GM18909 (cell line): ENCODE measurements around the gene ZACN.

ENCODE experiments used
- ATAC-seq: cut with Tn5 transposase; IDR thresholded peaks from one replicate; pipeline ENCODE4 v1.9.1; 2021; ENCODE audit warnings: mild to moderate bottlenecking; ENCODE audit not compliant: unreplicated experiment, poor library complexity

The ZACN gene

DNA sequence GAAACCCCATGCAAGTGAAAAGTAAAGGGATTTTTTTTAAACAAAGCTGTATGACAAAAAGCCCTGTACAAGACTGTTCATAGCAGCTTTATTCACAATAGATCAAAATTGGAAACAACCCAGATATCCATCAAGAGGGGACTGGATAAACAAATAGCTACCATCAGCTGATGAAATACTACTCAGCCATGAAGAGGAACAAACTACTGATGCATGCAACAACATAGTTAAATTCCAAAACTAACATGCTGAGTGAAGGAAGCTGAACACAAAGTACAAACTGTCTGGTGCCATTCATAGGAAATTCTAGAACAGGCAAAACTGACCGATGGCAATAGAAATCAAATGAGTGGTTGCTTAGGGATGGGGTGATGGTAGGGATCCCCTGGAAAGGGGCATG, 46.9 kb downstream of the ZACN start:
- ATAC-seq: no peak

DNA sequence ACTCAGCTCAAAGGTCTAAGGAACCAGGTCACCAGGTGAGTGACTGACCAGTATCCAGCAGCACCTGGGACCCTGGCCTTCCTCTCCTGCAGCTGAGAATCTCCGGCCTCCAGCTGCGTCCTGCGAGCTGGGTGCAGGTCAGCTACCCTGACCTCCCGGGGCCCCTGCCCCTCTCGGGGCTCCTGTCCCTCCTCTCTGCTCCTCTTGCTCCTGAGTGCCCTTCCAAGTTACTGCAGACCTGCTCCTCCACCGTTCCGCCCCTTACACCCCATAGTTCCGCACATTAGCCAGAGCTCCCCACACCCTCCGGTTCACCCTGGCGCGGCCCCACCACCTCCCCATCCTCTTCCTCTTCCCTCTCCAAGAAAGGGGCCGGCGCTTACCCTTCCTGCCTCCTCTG, 51.5 kb downstream of the ZACN start:
- no peak for ATAC-seq

DNA sequence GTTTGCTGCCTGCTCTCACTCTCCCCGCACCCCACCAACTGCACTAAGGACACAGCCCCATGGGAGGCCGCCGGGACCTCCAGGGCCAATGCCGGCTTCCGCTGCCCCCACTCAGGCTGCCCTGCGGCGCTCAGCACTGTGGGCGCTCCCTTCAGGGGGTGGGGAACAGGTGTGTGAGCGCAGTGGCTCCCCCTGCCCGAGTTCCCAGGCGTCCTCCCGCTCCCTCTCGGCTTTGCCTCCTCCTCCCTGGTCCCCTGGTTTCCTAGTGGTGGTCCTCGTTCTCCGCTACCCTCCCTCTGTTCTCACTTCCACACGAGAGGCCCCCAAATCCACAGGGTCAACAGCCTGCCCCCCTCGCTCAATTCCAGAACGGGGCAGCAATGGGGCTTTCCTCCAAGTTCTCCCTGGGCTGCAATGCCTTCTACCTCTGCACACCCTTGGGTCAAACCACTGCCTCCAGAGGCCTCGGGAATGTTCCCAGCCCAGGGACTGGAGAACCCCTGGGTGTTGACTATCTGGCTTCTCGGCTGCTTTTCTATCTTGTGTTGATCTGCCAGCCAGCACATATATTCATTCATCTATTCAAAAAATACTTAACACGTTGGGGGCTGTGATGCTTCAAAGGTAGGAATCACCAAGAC, 52.2 kb downstream of the ZACN start:
- no peak for ATAC-seq

DNA sequence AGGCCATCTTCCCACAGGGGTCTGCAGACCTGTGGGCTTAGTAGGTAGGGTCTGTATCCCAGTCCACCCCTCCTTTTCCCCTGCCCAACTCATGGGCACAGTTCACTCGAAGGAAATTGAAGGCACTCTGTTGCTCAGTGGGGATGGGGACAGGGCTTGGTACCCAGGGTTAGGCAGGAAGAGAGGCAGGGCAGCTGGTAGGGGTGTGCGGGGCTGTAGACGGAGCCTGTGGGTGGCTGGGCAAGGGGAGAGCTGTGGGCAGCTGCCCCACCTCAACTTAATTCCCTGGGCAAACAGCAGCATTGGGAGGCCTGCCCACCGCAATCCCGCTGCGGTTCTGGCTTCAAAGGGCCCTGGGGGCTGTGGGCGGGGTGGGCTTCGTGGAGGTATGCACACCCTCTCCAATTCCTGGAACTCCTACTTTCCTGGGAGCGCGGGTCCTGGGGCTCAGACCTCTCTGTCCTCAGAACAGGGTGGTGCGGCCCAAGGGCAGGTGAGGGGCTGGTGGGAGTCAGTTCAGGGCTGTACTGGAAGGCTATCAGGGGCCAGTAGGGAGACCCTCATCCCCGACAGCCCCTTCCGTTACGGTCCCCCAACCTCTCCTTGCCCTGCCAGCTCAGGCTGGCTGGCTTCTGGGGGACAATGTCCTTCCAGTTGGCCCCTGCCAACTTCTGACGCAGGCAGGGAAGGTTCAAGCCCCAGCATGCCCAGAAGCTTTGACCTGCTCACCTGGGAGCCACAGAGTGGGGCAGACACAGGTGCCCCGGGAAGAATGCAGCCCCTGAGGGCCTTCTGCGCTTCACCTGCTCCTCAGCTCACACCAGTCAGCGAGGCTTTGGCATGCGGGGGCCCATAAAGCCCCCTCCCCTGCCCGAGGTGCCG, 53.0 kb downstream of the ZACN start:
- ATAC-seq: no peak
